ENCODE results near the gene ZBTB44.

DNA sequence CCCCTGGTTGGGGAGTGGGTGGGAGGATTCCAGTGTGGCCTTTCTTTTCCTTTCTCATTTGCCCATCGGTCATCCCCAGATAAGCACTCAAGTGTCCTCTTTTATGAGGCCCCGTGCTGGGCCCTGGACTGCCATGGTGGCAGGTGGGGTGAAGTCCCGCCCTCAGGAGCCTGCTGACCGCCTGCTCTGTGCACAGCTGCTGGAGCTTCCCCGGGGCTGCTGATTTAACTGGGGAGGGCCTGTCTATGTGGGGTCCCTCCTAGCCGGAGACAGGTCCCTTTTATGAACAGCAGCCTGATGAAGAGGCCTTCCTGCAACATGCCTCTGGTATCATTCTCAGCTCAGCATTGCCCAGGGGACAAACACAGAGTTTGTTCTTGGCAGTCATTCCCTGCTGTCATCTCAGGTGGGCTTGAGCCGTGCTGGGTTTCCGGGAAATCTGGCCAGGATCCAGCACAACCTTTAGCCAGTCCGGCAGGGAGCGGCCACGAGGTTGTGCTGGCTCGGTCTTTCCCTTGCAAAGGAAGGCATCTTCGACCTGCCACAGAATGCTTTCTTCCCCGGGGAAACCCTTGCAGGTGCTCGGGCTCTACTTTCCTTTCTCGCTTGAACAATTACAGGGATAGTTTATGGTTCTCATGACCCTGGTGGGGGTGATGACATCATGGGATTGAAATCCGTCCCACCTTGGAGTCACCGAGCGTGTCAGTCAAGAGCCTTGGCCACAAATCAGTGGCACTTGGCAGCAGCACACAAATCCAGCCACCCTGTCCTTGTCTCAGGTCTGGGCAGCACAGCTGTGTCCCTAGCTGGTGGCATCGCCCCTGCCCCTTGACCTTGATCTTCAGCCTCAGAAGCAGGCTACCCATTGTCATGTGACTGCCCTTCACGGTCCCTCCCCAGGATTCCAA lies 135.1 kb downstream of the ZBTB44 start:
- TF ChIP-seq, protein P1, sequence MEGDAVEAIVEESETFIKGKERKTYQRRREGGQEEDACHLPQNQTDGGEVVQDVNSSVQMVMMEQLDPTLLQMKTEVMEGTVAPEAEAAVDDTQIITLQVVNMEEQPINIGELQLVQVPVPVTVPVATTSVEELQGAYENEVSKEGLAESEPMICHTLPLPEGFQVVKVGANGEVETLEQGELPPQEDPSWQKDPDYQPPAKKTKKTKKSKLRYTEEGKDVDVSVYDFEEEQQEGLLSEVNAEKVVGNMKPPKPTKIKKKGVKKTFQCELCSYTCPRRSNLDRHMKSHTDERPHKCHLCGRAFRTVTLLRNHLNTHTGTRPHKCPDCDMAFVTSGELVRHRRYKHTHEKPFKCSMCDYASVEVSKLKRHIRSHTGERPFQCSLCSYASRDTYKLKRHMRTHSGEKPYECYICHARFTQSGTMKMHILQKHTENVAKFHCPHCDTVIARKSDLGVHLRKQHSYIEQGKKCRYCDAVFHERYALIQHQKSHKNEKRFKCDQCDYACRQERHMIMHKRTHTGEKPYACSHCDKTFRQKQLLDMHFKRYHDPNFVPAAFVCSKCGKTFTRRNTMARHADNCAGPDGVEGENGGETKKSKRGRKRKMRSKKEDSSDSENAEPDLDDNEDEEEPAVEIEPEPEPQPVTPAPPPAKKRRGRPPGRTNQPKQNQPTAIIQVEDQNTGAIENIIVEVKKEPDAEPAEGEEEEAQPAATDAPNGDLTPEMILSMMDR (IDR thresholded peaks at IDR 0.05) = no peak
- TF ChIP-seq POLR2A (IDR thresholded peaks at IDR 0.05) = no peak
- TF ChIP-seq POLR2AphosphoS5 (IDR thresholded peaks at IDR 0.05) = no peak
- TF ChIP-seq EP300 (IDR thresholded peaks at IDR 0.05) = no peak
